Neuronal stem cell (in vitro differentiated cells): Measurements from ENCODE around the gene RP2.

Experiments
- DNase-seq: peaks from one replicate; pipeline ENCODE4 v3.0.0-alpha.2; 2013; ENCODE audit warnings: low spot score
- H2AFZ ChIP-seq: one replicate; pipeline ENCODE4 v1.6.1; 2013; ENCODE audit warnings: mild to moderate bottlenecking, low read length, inconsistent platforms
- H2AK5ac ChIP-seq: 2 replicates; pipeline ENCODE4 v1.6.1; 2013; ENCODE audit warnings: low read depth, mild to moderate bottlenecking, inconsistent platforms, low read length, moderate library complexity, mixed read lengths
- H2BK120ac ChIP-seq: 2 replicates; pipeline ENCODE4 v1.6.1; 2013; ENCODE audit warnings: low read depth, mild to moderate bottlenecking, inconsistent platforms, low read length, moderate library complexity, mixed read lengths
- H2BK12ac ChIP-seq: one replicate; pipeline ENCODE4 v1.6.1; 2013; ENCODE audit warnings: low read length, inconsistent platforms
- H2BK15ac ChIP-seq: 2 replicates; pipeline ENCODE4 v1.6.1; 2013; ENCODE audit warnings: mild to moderate bottlenecking, low read length, inconsistent platforms, mixed read lengths
- H2BK5ac ChIP-seq: one replicate; pipeline ENCODE4 v1.6.1; 2013; ENCODE audit warnings: inconsistent platforms, mild to moderate bottlenecking, low read length, moderate library complexity
- H3K14ac ChIP-seq: one replicate; pipeline ENCODE4 v1.6.1; 2013; ENCODE audit warnings: low read length, inconsistent platforms
- H3K18ac ChIP-seq: 2 replicates; pipeline ENCODE4 v1.6.1; 2013; ENCODE audit warnings: low read length, inconsistent platforms
- H3K23ac ChIP-seq: 2 replicates; pipeline ENCODE4 v1.6.1; 2013; ENCODE audit warnings: low read depth, mild to moderate bottlenecking, mixed read lengths, low read length, inconsistent platforms; ENCODE audit not compliant: poor library complexity
- H3K27ac ChIP-seq: replicated peaks from 3 replicates; pipeline ENCODE4 v1.5.1; 2013; ENCODE audit warnings: low read length, inconsistent platforms
- H3K27me3 ChIP-seq, 3 experiments: 2 replicates each; pipeline ENCODE4 v1.6.1; 2013; ENCODE audit warnings: low read length in 3 of 3, mild to moderate bottlenecking in 2 of 3, inconsistent platforms in 1 of 3, low read depth in 1 of 3, mixed read lengths in 1 of 3, moderate library complexity in 1 of 3; ENCODE audit not compliant: control insufficient read depth in 3 of 3, insufficient read depth in 3 of 3
- H3K36me3 ChIP-seq, 2 donors: replicated peaks in 1 of 2; 2 replicates each; pipeline ENCODE4 v1.6.1; 2013; ENCODE audit warnings: low read length in 2 of 2; ENCODE audit not compliant: control insufficient read depth in 2 of 2, insufficient read depth in 2 of 2
- H3K4ac ChIP-seq: 2 replicates; pipeline ENCODE4 v1.6.1; 2013; ENCODE audit warnings: inconsistent platforms, mild to moderate bottlenecking, low read length, moderate library complexity
- H3K4me1 ChIP-seq, 2 donors: 1 replicate in 1 of 2; 2 replicates in 1 of 2; pipeline ENCODE4 v1.6.1; 2013; ENCODE audit warnings: low read length in 2 of 2, low read depth in 1 of 2; ENCODE audit not compliant: control insufficient read depth in 2 of 2, insufficient read depth in 1 of 2
- H3K4me2 ChIP-seq: one replicate; pipeline ENCODE4 v1.6.1; 2013; ENCODE audit warnings: mild to moderate bottlenecking, low read length, inconsistent platforms; ENCODE audit not compliant: insufficient read depth, poor library complexity, severe bottlenecking
- H3K4me3 ChIP-seq, 2 donors: 2 replicates each; pipeline ENCODE4 v1.5.1; 2013; ENCODE audit warnings: low read length in 2 of 2, mild to moderate bottlenecking in 2 of 2, inconsistent platforms in 1 of 2, moderate library complexity in 1 of 2
- H3K79me1 ChIP-seq: one replicate; pipeline ENCODE4 v1.6.1; 2013; ENCODE audit warnings: low read depth, mild to moderate bottlenecking, inconsistent platforms, low read length, moderate library complexity
- H3K9ac ChIP-seq: one replicate; pipeline ENCODE4 v1.6.1; 2013; ENCODE audit warnings: mild to moderate bottlenecking, low read depth, low read length, inconsistent platforms; ENCODE audit not compliant: poor library complexity
- H3K9me3 ChIP-seq, 2 donors: replicated peaks in 1 of 2; 2 replicates each; pipeline versions ENCODE3 to v1.6.1; 2013; ENCODE audit warnings: low read length in 2 of 2, mild to moderate bottlenecking in 2 of 2, inconsistent platforms in 1 of 2, low read depth in 1 of 2, mixed read lengths in 1 of 2, moderate library complexity in 1 of 2; ENCODE audit not compliant: control insufficient read depth in 2 of 2, insufficient read depth in 1 of 2
- H4K8ac ChIP-seq: one replicate; pipeline ENCODE4 v1.6.1; 2013; ENCODE audit warnings: low read depth, mild to moderate bottlenecking, inconsistent platforms, low read length, moderate library complexity
- H4K91ac ChIP-seq: one replicate; pipeline ENCODE4 v1.6.1; 2013; ENCODE audit warnings: low read length, low read depth, mild to moderate bottlenecking, inconsistent platforms; ENCODE audit not compliant: poor library complexity
- WGBS, 2 donors: extraction: QIAGEN DNeasy Blood & Tissue Kit; methylation state at CpG; one replicate each; pipeline ENCODE4 v1.1.7; 2013; ENCODE audit warnings: missing lambda C conversion rate in 2 of 2, mixed read lengths in 1 of 2; ENCODE audit not compliant: insufficient read length in 2 of 2, insufficient replicate concordance in 1 of 2; ENCODE audit errors: extremely low coverage in 2 of 2; 5-methylcytosine and 5-hydroxymethylcytosine counted together

RP2 gene

GRCh38 chrX:46820391-46821100 lies 16.3 kb upstream of the RP2 start:
- no peak overlapping the region for H3K4me2 ChIP-seq
- H3K4ac ChIP-seq = no peak overlapping the region
- H3K23ac ChIP-seq = no peak overlapping the region
- H3K18ac ChIP-seq = no peak overlapping the region
- H2BK5ac ChIP-seq = no peak overlapping the region
- peaks cover 0 to 4% (median 0%) of the 10 kb centered on the region in 3 experiments for H3K27me3 ChIP-seq
- H2BK120ac ChIP-seq = no peak overlapping the region
- no peak overlapping the region for H2BK12ac ChIP-seq
- no CpG with 5 or more reads among the region's 4 CpGs for WGBS, 2 donors
- no peak overlapping the region for H3K4me3 ChIP-seq
- no peaks in the 10 kb centered on the region for H3K36me3 ChIP-seq
- DNase-seq = no peak
- no peak overlapping the region for H3K9ac ChIP-seq
- H2AFZ ChIP-seq = no peak overlapping the region
- no peak overlapping the region for H2BK15ac ChIP-seq
- no peak overlapping the region for H3K27ac ChIP-seq
- no peaks in the 10 kb centered on the region for H3K4me1 ChIP-seq
- H4K8ac ChIP-seq = no peak overlapping the region
- H3K79me1 ChIP-seq = no peaks in the 10 kb centered on the region
- no peak overlapping the region for H4K91ac ChIP-seq
- H3K9me3 ChIP-seq = no peaks in the 10 kb centered on the region
- H2AK5ac ChIP-seq = no peak overlapping the region
- no peak overlapping the region for H3K14ac ChIP-seq

- no peak overlapping the region for H3K27ac ChIP-seq
- no peak overlapping the region for H3K23ac ChIP-seq
- no peak for DNase-seq
- no peaks in the 10 kb centered on the region for H3K9me3 ChIP-seq
- no peak overlapping the region for H2AFZ ChIP-seq
- H2BK120ac ChIP-seq = no peak overlapping the region
- H3K4me2 ChIP-seq = no peak overlapping the region
- no peak overlapping the region for H2BK5ac ChIP-seq
- H2BK15ac ChIP-seq = no peak overlapping the region
- no peak overlapping the region for H3K9ac ChIP-seq
- no peaks in the 10 kb centered on the region for H3K79me1 ChIP-seq
- H3K4me1 ChIP-seq = no peaks in the 10 kb centered on the region
- H3K18ac ChIP-seq = no peak overlapping the region
- no peak overlapping the region for H3K4ac ChIP-seq
- no peak overlapping the region for H4K91ac ChIP-seq
- H2BK12ac ChIP-seq = no peak overlapping the region
- no peak overlapping the region for H3K4me3 ChIP-seq
- no CpG with 5 or more reads among the region's 2 CpGs for WGBS, 2 donors
- no peak overlapping the region for H3K14ac ChIP-seq
- no peaks in the 10 kb centered on the region for H3K36me3 ChIP-seq
- no peak overlapping the region for H2AK5ac ChIP-seq
- no peaks in the 10 kb centered on the region for H3K27me3 ChIP-seq
- no peak overlapping the region for H4K8ac ChIP-seq
These were observed 13.4 kb upstream of the RP2 start for GRCh38 chrX:46823481-46823880.

- WGBS, 2 donors = no CpG with 5 or more reads among the region's 6 CpGs
- Histone ChIP-seq H3K36me3 (no peaks in the 10 kb centered on the region), H2BK12ac (no peak overlapping the region), H3K18ac (no peak overlapping the region), H2BK120ac (no peak overlapping the region), H3K27ac (no peak overlapping the region), H3K4me3 (no peak overlapping the region), H3K27me3 (peaks cover 0 to 9% (median 0%) of the 10 kb centered on the region in 3 experiments), H2BK15ac (no peak overlapping the region), H2BK5ac (no peak overlapping the region), H4K91ac (no peak overlapping the region), H3K9me3 (no peaks in the 10 kb centered on the region), H2AK5ac (no peak overlapping the region), H3K9ac (no peak overlapping the region), H4K8ac (no peak overlapping the region), H3K4ac (no peak overlapping the region), H3K23ac (no peak overlapping the region), H3K4me1 (no peaks in the 10 kb centered on the region), H3K79me1 (no peaks in the 10 kb centered on the region), H2AFZ (no peak overlapping the region), H3K4me2 (no peak overlapping the region), H3K14ac (no peak overlapping the region)
- no peak for DNase-seq
These were observed 5.0 kb upstream of the RP2 start for GRCh38 chrX:46831765-46832327.

- Histone ChIP-seq H3K9ac (peak overlapping the region; percentile 44), H2AK5ac (no peak overlapping the region), H3K18ac (no peak overlapping the region), H3K4me3 (peak overlapping the region; percentile 72 to 91), H2BK120ac (no peak overlapping the region), H3K9me3 (no peaks in the 10 kb centered on the region), H3K27me3 (peaks cover 0 to 4% (median 0%) of the 10 kb centered on the region in 3 experiments), H2BK15ac (no peak overlapping the region), H3K4ac (no peak overlapping the region), H3K4me1 (no peaks in the 10 kb centered on the region), H3K23ac (no peak overlapping the region), H3K36me3 (no peaks in the 10 kb centered on the region), H3K79me1 (no peaks in the 10 kb centered on the region), H2BK12ac (no peak overlapping the region), H3K14ac (no peak overlapping the region), H2AFZ (peak overlapping the region; percentile 87), H4K8ac (no peak overlapping the region), H2BK5ac (no peak overlapping the region), H3K27ac (no peak overlapping the region), H4K91ac (no peak overlapping the region), H3K4me2 (peak overlapping the region; percentile 18)
- DNase-seq = no peak
- WGBS, 2 donors = no CpG with 5 or more reads among the region's 20 CpGs
These were observed 979 bp downstream of the RP2 start for GRCh38 chrX:46837558-46838485.
